Left lung (tissue), 10 donors: ENCODE results near the gene LMOD1. TPM values are rescaled to one million over a fixed set of nuclear protein-coding genes. Genes with fewer than 3 reads are reported as not detected.

Experiments
- ATAC-seq: fragments of 200-7000 bp; cut with Tn5 transposase; one replicate; pipeline ENCODE4 v1.9.1; 2020; ENCODE audit warnings: moderate library complexity
- DNase-seq, 4 donors: peaks; one replicate each; pipeline ENCODE4 v3.0.0-alpha.2; 2013 to 2020
- H3K27ac ChIP-seq, 2 donors: fragments of 200-600 bp; sonication (generic) in 1 of 2; one replicate each; pipeline versions ENCODE4 v1.5.0 to v1.8.0; 2020 to 2021
- H3K27me3 ChIP-seq, 2 donors: fragments of 200-600 bp; sonication (generic) in 1 of 2; one replicate each; pipeline versions ENCODE4 v1.5.0 to v1.8.0; 2020 to 2021
- H3K36me3 ChIP-seq, 2 donors: fragments of 200-600 bp; sonication (generic) in 1 of 2; one replicate each; pipeline versions ENCODE4 v1.5.0 to v1.8.0; 2020 to 2021
- H3K4me1 ChIP-seq, 2 donors: fragments of 200-600 bp; one replicate each; pipeline ENCODE4 v1.8.0; 2021
- H3K4me3 ChIP-seq, 2 donors: fragments of 200-600 bp; sonication (generic) in 1 of 2; one replicate each; pipeline versions ENCODE4 v1.5.0 to v1.8.0; 2020 to 2021; ENCODE audit warnings: mild to moderate bottlenecking in 1 of 2
- H3K9me3 ChIP-seq, 2 donors: fragments of 200-600 bp; sonication (generic) in 1 of 2; one replicate each; pipeline versions ENCODE4 v1.5.0 to v1.8.0; 2020 to 2021
- CTCF ChIP-seq, 2 donors: fragments of 200-600 bp; sonication (generic) in 1 of 2; IDR thresholded peaks; one replicate each; pipeline versions ENCODE4 v1.5.0 to v1.8.0; 2021; ENCODE audit warnings: antibody characterized with exemption in 2 of 2
- intact Hi-C, 2 donors: fragments of 100-400 bp; cut with DNase I; formaldehyde crosslinking; loops; one replicate each; pipeline versions ENCODE4 v1.11.2 to v1.14.2; 2022
- polyA plus RNA-seq, 6 donors: library from polyadenylated mRNA; unstranded; fragments of 120-200 nt; gene quantifications; one replicate each; pipeline ENCODE4 v1.2.1, GENCODE V29; 2013; ENCODE audit not compliant: insufficient read length in 6 of 6
- total RNA-seq, 2 donors: library from RNA; stranded (reverse); fragmentation: NEBNext Ultra II Directional; extraction: Animal tissue kit (Norgen Biotek cat#: 25700); gene quantifications; one replicate each; pipeline ENCODE4 v1.2.1, GENCODE V29; 2021
- donor health status: DM: no; HTN: yes; CAD: no.
- donor health status: DM: no; HTN: no; CAD: no.

LMOD1 gene
- total and polyA plus RNA-seq, 8 donors, result 3.3 to 20.8 (median 5.1) TPM

DNA sequence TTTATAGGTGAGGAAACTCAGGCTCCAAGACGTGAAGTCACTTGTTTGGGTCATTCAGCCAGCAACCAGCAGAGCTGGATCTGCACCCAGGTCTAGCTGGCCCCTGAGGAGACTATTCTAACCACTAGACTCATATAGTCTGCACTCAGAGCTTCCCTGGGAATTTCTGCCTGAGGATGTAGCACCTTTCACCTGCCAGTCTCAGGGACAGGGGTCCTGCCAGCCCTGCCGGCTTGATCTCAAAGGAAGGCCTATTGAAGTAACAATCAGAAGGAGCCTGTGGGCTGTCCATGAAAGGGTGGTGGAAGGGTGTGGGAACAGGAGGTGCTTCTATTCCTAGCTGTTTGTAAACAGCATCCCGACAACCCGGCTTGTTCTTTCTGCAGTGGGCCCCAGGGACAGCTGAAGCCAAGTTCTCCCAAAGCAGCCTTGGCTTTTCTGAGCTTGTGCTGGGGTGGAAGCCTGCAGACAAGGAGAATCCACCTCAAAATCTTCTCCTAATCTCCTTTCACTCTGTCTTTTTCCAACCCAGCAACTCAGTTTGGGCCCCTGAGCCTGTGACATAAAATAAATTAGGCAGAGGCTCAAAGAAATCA lies 7.8 kb downstream of the LMOD1 start:
- Histone ChIP-seq H3K27me3 (no peaks in the 10 kb centered on the region), H3K36me3 (no peaks in the 10 kb centered on the region), H3K4me3 (no peak overlapping the region), H3K4me1 (peaks cover 0 to 8% of the 10 kb centered on the region in 2 donors), H3K9me3 (no peaks in the 10 kb centered on the region), H3K27ac (peak overlapping the region; percentile 6 to 46)
- intact Hi-C loops, result no loop called here
- no peak for TF ChIP-seq CTCF (IDR thresholded peaks at IDR 0.05)
- DNase-seq (no peak), ATAC-seq (no peak)

GRCh38 chr1:201937624-201938213 lies 8.6 kb downstream of the LMOD1 start:
- no peak for TF ChIP-seq CTCF (IDR thresholded peaks at IDR 0.05)
- peaks cover 0 to 8% of the 10 kb centered on the region in 2 donors for H3K4me1 ChIP-seq
- H3K27ac ChIP-seq, result peak overlapping the region in 1 of 2 donors; percentile 46
- ATAC-seq (peak; percentile 82), DNase-seq (no peak)
- intact Hi-C loops, result no loop called here
- H3K4me3 ChIP-seq, result no peak overlapping the region
- no peaks in the 10 kb centered on the region for H3K9me3 ChIP-seq
- H3K36me3 ChIP-seq, result no peaks in the 10 kb centered on the region
- no peaks in the 10 kb centered on the region for H3K27me3 ChIP-seq

DNA sequence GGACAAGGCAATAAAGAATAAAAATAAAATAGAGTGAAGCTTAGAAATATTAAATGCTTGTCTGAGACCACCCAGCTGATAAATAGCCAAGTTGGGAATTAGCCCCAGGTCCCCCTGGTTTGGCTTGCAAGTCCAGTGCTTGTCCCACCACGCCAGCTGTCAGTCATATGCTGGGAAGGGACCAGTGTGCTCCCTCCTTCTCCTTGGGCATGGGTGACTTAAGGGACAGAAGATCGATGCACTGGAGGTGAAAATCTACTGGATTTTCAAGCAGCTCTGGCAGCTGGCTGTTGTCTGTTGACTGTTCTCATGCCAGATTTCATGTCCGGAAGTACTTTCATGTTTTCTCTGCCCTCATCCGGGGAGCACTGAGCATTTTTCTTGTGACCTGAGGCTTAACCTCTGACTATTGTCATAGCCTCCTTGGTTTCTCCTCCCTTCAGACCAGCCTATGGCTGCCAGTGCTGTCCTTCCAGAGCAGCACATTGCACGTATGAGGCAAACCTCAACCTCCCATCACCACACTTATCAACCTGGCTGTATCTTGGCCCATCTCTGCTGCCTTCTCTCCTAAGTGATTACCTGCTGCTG lies 12.4 kb downstream of the LMOD1 start:
- DNase-seq (no peak), ATAC-seq (no peak)
- no peak for TF ChIP-seq CTCF (IDR thresholded peaks at IDR 0.05)
- Histone ChIP-seq H3K4me1 (peaks cover 0 to 8% of the 10 kb centered on the region in 2 donors), H3K27ac (no peak overlapping the region), H3K36me3 (no peaks in the 10 kb centered on the region), H3K9me3 (no peaks in the 10 kb centered on the region), H3K4me3 (no peak overlapping the region), H3K27me3 (no peaks in the 10 kb centered on the region)
- intact Hi-C loops, result no loop called here

DNA sequence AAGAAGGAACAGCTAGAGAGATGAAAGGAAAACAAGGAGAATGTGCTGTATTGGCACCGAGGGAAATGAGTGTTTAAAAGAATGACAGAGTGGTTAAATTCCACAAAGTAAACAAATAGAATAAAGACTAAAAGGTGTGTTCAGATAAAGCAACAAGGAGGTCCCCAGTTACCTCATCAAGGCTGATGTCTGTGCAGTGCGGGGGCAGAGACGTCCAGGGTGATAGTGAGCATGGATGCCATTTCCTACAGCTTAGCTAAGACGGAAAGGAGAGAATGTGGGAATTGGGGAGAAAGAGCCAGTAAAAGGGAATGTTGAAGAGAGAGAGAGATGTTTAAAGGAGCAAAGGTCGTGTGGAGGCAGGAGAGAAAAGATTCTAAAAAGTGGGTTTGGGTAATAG lies 15.5 kb downstream of the LMOD1 start:
- TF ChIP-seq CTCF (IDR thresholded peaks at IDR 0.05), result no peak
- ATAC-seq, result no peak
- H3K27me3 ChIP-seq, result no peaks in the 10 kb centered on the region
- no peaks in the 10 kb centered on the region for H3K36me3 ChIP-seq
- no peak overlapping the region for H3K4me3 ChIP-seq
- intact Hi-C loops, result no loop called here
- no peak overlapping the region for H3K27ac ChIP-seq
- no peaks in the 10 kb centered on the region for H3K4me1 ChIP-seq
- H3K9me3 ChIP-seq, result no peaks in the 10 kb centered on the region
- DNase-seq, result no peak

DNA sequence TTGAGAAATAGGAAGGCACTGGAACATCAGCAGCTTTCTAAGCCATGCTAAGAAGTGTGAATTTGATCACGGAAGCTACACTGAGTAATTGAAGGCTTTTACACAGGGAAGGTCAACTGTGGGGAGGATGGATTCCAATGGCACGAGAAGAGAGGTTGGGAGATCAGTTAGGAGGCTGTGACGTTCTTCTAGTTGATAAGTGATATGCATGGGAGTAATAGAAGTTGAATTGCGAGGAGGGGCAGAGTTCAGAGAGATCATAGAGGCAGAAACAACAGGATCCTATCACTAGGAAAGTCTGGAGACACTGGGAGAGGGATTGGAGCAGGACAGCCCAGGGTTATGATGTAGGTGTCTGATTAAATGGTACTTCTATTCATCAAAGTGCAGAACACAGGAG lies 16.2 kb downstream of the LMOD1 start:
- no peak for DNase-seq
- intact Hi-C loops, result no loop called here
- Histone ChIP-seq H3K27ac (no peak overlapping the region), H3K4me1 (no peaks in the 10 kb centered on the region), H3K4me3 (no peak overlapping the region), H3K27me3 (no peaks in the 10 kb centered on the region), H3K36me3 (no peaks in the 10 kb centered on the region), H3K9me3 (no peaks in the 10 kb centered on the region)
- ATAC-seq, result no peak
- TF ChIP-seq CTCF (IDR thresholded peaks at IDR 0.05), result no peak
